ENCODE measurements around the gene RFX8.

DNA sequence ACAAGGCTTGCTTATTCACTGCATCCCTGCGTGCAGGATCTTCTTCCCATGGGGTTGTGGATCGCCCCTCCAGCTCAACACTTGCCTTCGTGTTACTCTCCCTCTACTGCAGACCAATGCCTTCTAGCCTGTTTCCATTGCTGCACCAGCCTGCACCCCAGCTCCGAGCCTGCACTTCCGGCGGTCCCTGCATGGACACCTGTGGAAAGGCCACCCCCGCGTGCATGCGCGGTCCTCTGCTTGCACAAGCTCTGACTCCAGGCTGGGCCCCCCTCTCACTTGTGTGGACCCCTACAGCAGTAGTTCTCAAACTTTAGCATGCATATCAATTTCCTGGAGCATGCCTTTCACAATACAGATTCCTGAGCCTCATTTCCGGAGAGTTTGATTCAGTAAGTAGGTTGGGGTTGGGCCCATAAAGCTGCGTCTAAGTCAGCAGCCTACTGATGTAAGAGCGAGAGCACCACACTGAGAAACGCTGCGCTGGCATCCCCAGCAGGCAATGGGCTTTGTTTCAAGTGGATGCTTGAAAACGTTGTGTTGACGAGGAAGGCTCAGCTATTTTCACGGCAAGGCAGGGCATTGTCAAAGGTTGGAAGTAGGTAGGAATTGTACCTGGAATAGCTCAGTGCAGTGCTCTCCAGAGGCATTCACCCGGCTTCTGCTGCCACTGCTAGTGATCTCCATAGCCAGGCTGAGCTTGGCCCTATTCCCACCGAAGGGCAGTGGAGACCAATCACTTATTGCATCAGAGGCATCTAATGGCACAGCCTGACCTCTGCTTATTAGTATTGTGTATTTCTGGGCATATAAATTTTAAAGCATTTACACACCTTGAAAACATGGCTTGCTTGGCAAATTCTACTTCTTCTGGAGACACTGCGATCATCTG is 120.2 kb downstream of the RFX8 start:
- TF ChIP-seq, protein P1, sequence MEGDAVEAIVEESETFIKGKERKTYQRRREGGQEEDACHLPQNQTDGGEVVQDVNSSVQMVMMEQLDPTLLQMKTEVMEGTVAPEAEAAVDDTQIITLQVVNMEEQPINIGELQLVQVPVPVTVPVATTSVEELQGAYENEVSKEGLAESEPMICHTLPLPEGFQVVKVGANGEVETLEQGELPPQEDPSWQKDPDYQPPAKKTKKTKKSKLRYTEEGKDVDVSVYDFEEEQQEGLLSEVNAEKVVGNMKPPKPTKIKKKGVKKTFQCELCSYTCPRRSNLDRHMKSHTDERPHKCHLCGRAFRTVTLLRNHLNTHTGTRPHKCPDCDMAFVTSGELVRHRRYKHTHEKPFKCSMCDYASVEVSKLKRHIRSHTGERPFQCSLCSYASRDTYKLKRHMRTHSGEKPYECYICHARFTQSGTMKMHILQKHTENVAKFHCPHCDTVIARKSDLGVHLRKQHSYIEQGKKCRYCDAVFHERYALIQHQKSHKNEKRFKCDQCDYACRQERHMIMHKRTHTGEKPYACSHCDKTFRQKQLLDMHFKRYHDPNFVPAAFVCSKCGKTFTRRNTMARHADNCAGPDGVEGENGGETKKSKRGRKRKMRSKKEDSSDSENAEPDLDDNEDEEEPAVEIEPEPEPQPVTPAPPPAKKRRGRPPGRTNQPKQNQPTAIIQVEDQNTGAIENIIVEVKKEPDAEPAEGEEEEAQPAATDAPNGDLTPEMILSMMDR (IDR thresholded peaks at IDR 0.05) = no peak
- TF ChIP-seq ZFX (IDR thresholded peaks at IDR 0.05; ENCODE audit: borderline replicate concordance) = no peak
